Right cardiac atrium (tissue), 5 donors: ENCODE results near the gene TGM3. TPM values are rescaled to one million over a fixed set of nuclear protein-coding genes. Genes with fewer than 3 reads are reported as not detected.

ENCODE experiments used
- ATAC-seq, 2 donors: fragments of 200-7000 bp; cut with Tn5 transposase; one replicate each; pipeline versions ENCODE4 v1.8.0 to v1.9.1; 2020; ENCODE audit warnings: moderate library complexity in 2 of 2, mild to moderate bottlenecking in 1 of 2
- DNase-seq, 3 donors: peaks; one replicate each; pipeline ENCODE4 v3.0.0-alpha.2; 2020
- H3K27ac ChIP-seq: one replicate; pipeline ENCODE4 v1.5.1; 2013; ENCODE audit warnings: mild to moderate bottlenecking, low read length, control low read depth, moderate library complexity
- H3K27me3 ChIP-seq: one replicate; pipeline ENCODE4 v1.6.1; 2013; ENCODE audit not compliant: control insufficient read depth, insufficient read depth
- H3K4me1 ChIP-seq: one replicate; pipeline ENCODE4 v1.6.1; 2013; ENCODE audit warnings: low read length; ENCODE audit not compliant: control insufficient read depth, insufficient read depth
- H3K4me3 ChIP-seq: one replicate; pipeline ENCODE4 v1.5.1; 2013; ENCODE audit warnings: low read length, control low read depth
- H3K9me3 ChIP-seq: one replicate; pipeline ENCODE4 v1.6.1; 2013; ENCODE audit warnings: low read length; ENCODE audit not compliant: control insufficient read depth
- WGBS: extraction: QIAGEN DNeasy Blood & Tissue Kit; methylation state at CpG from one replicate; pipeline ENCODE4 v1.1.7; 2013; 5-methylcytosine and 5-hydroxymethylcytosine counted together
- intact Hi-C, 4 donors: fragments of 100-400 bp; cut with DNase I; formaldehyde crosslinking; loops; one replicate each; pipeline versions ENCODE4 v1.11.0 to v1.14.0; 2022 to 2023
- polyA plus RNA-seq: library from polyadenylated mRNA; stranded (reverse); fragments of 200-250 nt; gene quantifications from one replicate; pipeline ENCODE4 v1.2.3, GENCODE V29; 2013
- total RNA-seq, 4 donors: library from RNA; stranded (reverse); fragmentation: NEBNext Ultra II Directional; extraction: Animal tissue kit (Norgen Biotek cat#: 25700); gene quantifications; one replicate each; pipeline ENCODE4 v1.2.1, GENCODE V29; 2021
- donor health status: healthy with polysubstance abuse.
- donor health status: DM: no; HTN: yes; CAD: no.
- donor health status: DM: no; HTN: no; CAD: no.
- donor health status: DM: no; HTN: yes; CAD: no; lungs with severe emphysema.
- donor health status: DM: yes; HTN: yes; CAD: no.

TGM3 gene
- total and polyA plus RNA-seq, 5 donors, result 0.05 TPM; not detected in 4

- Histone ChIP-seq H3K4me3 (no peak overlapping the region), H3K27me3 (no peaks in the 10 kb centered on the region), H3K4me1 (peaks cover 2% of the 10 kb centered on the region), H3K27ac (no peak overlapping the region), H3K9me3 (no peaks in the 10 kb centered on the region)
- no peak for DNase-seq
- WGBS, result 90% methylated on average over 3 of the region's 3 CpGs
- ATAC-seq, result no peak
- intact Hi-C loops, result no loop called here
Observed at GRCh38 chr20:2311329-2311728, 15.5 kb downstream of the TGM3 start.

- no peaks in the 10 kb centered on the region for H3K27me3 ChIP-seq
- intact Hi-C loops, result no loop called here
- DNase-seq (no peak), ATAC-seq (no peak)
- 87% methylated on average over 8 of the region's 8 CpGs for WGBS
- no peaks in the 10 kb centered on the region for H3K9me3 ChIP-seq
- peaks cover 2% of the 10 kb centered on the region for H3K4me1 ChIP-seq
- H3K27ac ChIP-seq, result no peak overlapping the region
- no peak overlapping the region for H3K4me3 ChIP-seq
Observed at GRCh38 chr20:2312876-2313275, 17.1 kb downstream of the TGM3 start.

GRCh38 chr20:2313316-2313715, 17.5 kb downstream of the TGM3 start:
- Histone ChIP-seq H3K9me3 (no peaks in the 10 kb centered on the region), H3K4me1 (peaks cover 2% of the 10 kb centered on the region), H3K4me3 (no peak overlapping the region), H3K27me3 (no peaks in the 10 kb centered on the region), H3K27ac (no peak overlapping the region)
- DNase-seq (no peak), ATAC-seq (no peak)
- 79% methylated on average over 3 of the region's 3 CpGs for WGBS
- intact Hi-C loops, result no loop called here

- H3K4me3 ChIP-seq, result no peak overlapping the region
- 47% methylated on average over 8 of the region's 8 CpGs for WGBS
- H3K4me1 ChIP-seq, result peaks cover 2% of the 10 kb centered on the region
- intact Hi-C loops, result no loop called here
- no peaks in the 10 kb centered on the region for H3K9me3 ChIP-seq
- DNase-seq (peak in 1 of 3 donors; percentile 59), ATAC-seq (peak in 1 of 2 donors; percentile 76)
- H3K27me3 ChIP-seq, result no peaks in the 10 kb centered on the region
- H3K27ac ChIP-seq, result no peak overlapping the region
Observed at GRCh38 chr20:2314759-2315439, 19.1 kb downstream of the TGM3 start.

GRCh38 chr20:2315440-2315778, 19.6 kb downstream of the TGM3 start:
- Histone ChIP-seq H3K27ac (no peak overlapping the region), H3K9me3 (no peaks in the 10 kb centered on the region), H3K27me3 (no peaks in the 10 kb centered on the region), H3K4me1 (peaks cover 2% of the 10 kb centered on the region), H3K4me3 (no peak overlapping the region)
- no peak for ATAC-seq
- DNase-seq, result no peak
- WGBS, result 71% methylated on average over 1 of the region's 1 CpG
- intact Hi-C loops, result no loop called here

- DNase-seq, result no peak
- 89% methylated on average over 14 of the region's 14 CpGs for WGBS
- no peaks in the 10 kb centered on the region for H3K9me3 ChIP-seq
- ATAC-seq, result no peak
- no peak overlapping the region for H3K27ac ChIP-seq
- H3K4me3 ChIP-seq, result no peak overlapping the region
- H3K4me1 ChIP-seq, result peaks cover 2% of the 10 kb centered on the region
- intact Hi-C loops, result no loop called here
- no peaks in the 10 kb centered on the region for H3K27me3 ChIP-seq
Observed at GRCh38 chr20:2316847-2317495, 21.2 kb downstream of the TGM3 start.

GRCh38 chr20:2320813-2321658, 25.2 kb downstream of the TGM3 start:
- WGBS, result 58% methylated on average over 6 of the region's 6 CpGs
- H3K9me3 ChIP-seq, result no peaks in the 10 kb centered on the region
- intact Hi-C loops, result no loop called here
- DNase-seq (no peak), ATAC-seq (no peak)
- H3K4me1 ChIP-seq, result no peaks in the 10 kb centered on the region
- H3K4me3 ChIP-seq, result no peak overlapping the region
- H3K27me3 ChIP-seq, result no peaks in the 10 kb centered on the region
- no peak overlapping the region for H3K27ac ChIP-seq

- no peak overlapping the region for H3K4me3 ChIP-seq
- ATAC-seq (no peak), DNase-seq (no peak)
- no peak overlapping the region for H3K27ac ChIP-seq
- 89% methylated on average over 2 of the region's 2 CpGs for WGBS
- H3K4me1 ChIP-seq, result no peaks in the 10 kb centered on the region
- H3K27me3 ChIP-seq, result no peaks in the 10 kb centered on the region
- H3K9me3 ChIP-seq, result no peaks in the 10 kb centered on the region
- intact Hi-C loops, result no loop called here
Observed at GRCh38 chr20:2323051-2323450, 27.2 kb downstream of the TGM3 start.

GRCh38 chr20:2326046-2326445, 30.2 kb downstream of the TGM3 start:
- Histone ChIP-seq H3K27ac (no peak overlapping the region), H3K9me3 (no peaks in the 10 kb centered on the region), H3K27me3 (no peaks in the 10 kb centered on the region), H3K4me1 (no peaks in the 10 kb centered on the region), H3K4me3 (no peak overlapping the region)
- WGBS, result 50% methylated on average over 2 of the region's 2 CpGs
- intact Hi-C loops, result no loop called here
- no peak for ATAC-seq
- DNase-seq, result no peak

- intact Hi-C loops, result no loop called here
- no peak overlapping the region for H3K27ac ChIP-seq
- no peak for ATAC-seq
- DNase-seq, result no peak
- H3K4me3 ChIP-seq, result no peak overlapping the region
- H3K27me3 ChIP-seq, result no peaks in the 10 kb centered on the region
- 90% methylated on average over 30 of the region's 30 CpGs for WGBS
- no peaks in the 10 kb centered on the region for H3K9me3 ChIP-seq
- no peaks in the 10 kb centered on the region for H3K4me1 ChIP-seq
Observed at GRCh38 chr20:2327620-2328555, 32.1 kb downstream of the TGM3 start.
